ENCODE results near the gene XYLT1. TPM values are rescaled to one million over a fixed set of nuclear protein-coding genes. Genes with fewer than 3 reads are reported as not detected.

Gene XYLT1
- total RNA-seq, 1 experiment from 2014 or later, result 7.5 TPM

- no TSS peak for BruUV-seq (replicated peaks)
- intact Hi-C loops (cut with micrococcal nuclease; ENCODE audit: unreplicated experiment), result no loop called here
- CTCF ChIA-PET, result no interaction called here
- no peak overlapping the region for H3K27ac Mint-ChIP-seq (ENCODE audit: unreplicated experiment)
- DNase-seq, result no peak
- peaks cover 2% of the 10 kb centered on the region for H3K9me3 Mint-ChIP-seq (ENCODE audit: low read depth, unreplicated experiment)
- TF ChIP-seq, protein P1, sequence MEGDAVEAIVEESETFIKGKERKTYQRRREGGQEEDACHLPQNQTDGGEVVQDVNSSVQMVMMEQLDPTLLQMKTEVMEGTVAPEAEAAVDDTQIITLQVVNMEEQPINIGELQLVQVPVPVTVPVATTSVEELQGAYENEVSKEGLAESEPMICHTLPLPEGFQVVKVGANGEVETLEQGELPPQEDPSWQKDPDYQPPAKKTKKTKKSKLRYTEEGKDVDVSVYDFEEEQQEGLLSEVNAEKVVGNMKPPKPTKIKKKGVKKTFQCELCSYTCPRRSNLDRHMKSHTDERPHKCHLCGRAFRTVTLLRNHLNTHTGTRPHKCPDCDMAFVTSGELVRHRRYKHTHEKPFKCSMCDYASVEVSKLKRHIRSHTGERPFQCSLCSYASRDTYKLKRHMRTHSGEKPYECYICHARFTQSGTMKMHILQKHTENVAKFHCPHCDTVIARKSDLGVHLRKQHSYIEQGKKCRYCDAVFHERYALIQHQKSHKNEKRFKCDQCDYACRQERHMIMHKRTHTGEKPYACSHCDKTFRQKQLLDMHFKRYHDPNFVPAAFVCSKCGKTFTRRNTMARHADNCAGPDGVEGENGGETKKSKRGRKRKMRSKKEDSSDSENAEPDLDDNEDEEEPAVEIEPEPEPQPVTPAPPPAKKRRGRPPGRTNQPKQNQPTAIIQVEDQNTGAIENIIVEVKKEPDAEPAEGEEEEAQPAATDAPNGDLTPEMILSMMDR (IDR thresholded peaks at IDR 0.05; ENCODE audit: unreplicated experiment), result no peak
- H3K27me3 Mint-ChIP-seq (ENCODE audit: unreplicated experiment), result no peaks in the 10 kb centered on the region
- H3K36me3 Mint-ChIP-seq (ENCODE audit: insufficient read depth, unreplicated experiment), result no peaks in the 10 kb centered on the region
- H3K4me1 Mint-ChIP-seq (ENCODE audit: low read depth, unreplicated experiment), result no peaks in the 10 kb centered on the region
- no peak overlapping the region for H3K4me3 Mint-ChIP-seq (ENCODE audit: low read depth, unreplicated experiment)
Observed at GRCh38 chr16:17440131-17440530, 30.6 kb downstream of the XYLT1 start.

DNA sequence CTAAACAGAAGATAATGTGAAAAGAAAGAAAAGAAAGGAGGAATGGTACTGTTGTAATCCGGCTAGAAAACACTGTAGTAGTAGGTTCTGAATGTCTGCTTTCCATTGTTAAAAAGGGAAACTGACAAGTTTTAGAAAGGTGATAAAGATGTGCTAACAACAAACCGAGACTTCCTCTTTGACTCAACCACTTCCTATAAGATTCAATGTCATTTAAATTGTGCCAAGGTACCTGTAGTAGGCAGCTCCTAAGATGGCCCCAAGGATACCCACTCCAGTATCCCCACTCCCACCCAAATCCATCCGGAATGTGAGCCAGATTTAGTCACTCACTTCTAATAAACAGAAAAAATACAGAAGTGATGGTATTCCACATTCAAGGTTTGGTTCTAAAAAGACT is 31.2 kb downstream of the XYLT1 start:
- Mint-ChIP-seq H3K27me3 (ENCODE audit: unreplicated experiment) (no peaks in the 10 kb centered on the region), H3K9me3 (ENCODE audit: low read depth, unreplicated experiment) (peaks cover 2% of the 10 kb centered on the region), H3K27ac (ENCODE audit: unreplicated experiment) (no peak overlapping the region), H3K36me3 (ENCODE audit: insufficient read depth, unreplicated experiment) (no peaks in the 10 kb centered on the region), H3K4me3 (ENCODE audit: low read depth, unreplicated experiment) (no peak overlapping the region), H3K4me1 (ENCODE audit: low read depth, unreplicated experiment) (no peaks in the 10 kb centered on the region)
- intact Hi-C loops (cut with micrococcal nuclease; ENCODE audit: unreplicated experiment), result no loop called here
- CTCF ChIA-PET, result no interaction called here
- no TSS peak for BruUV-seq (replicated peaks)
- TF ChIP-seq, protein P1 (IDR thresholded peaks at IDR 0.05; ENCODE audit: unreplicated experiment), result no peak
- no peak for DNase-seq

- Mint-ChIP-seq H3K27ac (ENCODE audit: unreplicated experiment) (no peak overlapping the region), H3K4me1 (ENCODE audit: low read depth, unreplicated experiment) (no peaks in the 10 kb centered on the region), H3K9me3 (ENCODE audit: low read depth, unreplicated experiment) (peaks cover 2% of the 10 kb centered on the region), H3K36me3 (ENCODE audit: insufficient read depth, unreplicated experiment) (no peaks in the 10 kb centered on the region), H3K4me3 (ENCODE audit: low read depth, unreplicated experiment) (no peak overlapping the region), H3K27me3 (ENCODE audit: unreplicated experiment) (no peaks in the 10 kb centered on the region)
- DNase-seq, result no peak
- intact Hi-C loops (cut with micrococcal nuclease; ENCODE audit: unreplicated experiment), result no loop called here
- CTCF ChIA-PET, result no interaction called here
- no TSS peak for BruUV-seq (replicated peaks)
- TF ChIP-seq, protein P1 (IDR thresholded peaks at IDR 0.05; ENCODE audit: unreplicated experiment), result no peak
Observed at GRCh38 chr16:17437981-17438380, 32.8 kb downstream of the XYLT1 start.

DNA sequence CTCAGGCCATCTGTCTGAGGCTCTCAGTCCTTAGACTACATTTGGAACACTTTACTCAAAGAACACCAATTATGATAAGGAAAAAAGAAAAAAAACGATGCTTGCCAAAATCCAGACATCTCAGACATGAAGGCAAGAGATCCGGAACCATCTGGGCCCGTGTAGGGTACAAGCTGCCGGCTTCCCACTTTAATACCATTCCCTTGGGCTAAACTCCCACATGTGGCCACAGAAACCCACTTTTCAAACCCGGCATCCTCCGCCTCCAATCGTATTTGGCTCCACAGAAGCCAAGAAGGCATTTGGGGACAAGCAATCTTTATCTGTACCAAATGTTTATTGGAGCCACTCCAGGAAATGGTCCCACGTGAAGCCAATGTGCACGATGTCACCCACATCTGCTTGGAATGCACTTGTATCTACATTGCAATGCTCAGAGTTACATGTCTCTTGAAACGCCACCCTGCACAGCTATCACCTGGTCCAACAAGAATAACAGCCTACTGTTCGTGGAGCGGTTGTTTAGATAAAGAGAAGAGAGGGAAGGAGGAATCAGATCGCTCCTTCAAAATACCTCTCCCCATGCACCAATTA is 33.5 kb downstream of the XYLT1 start:
- intact Hi-C loops (cut with micrococcal nuclease; ENCODE audit: unreplicated experiment), result no loop called here
- Mint-ChIP-seq H3K4me3 (ENCODE audit: low read depth, unreplicated experiment) (no peak overlapping the region), H3K36me3 (ENCODE audit: insufficient read depth, unreplicated experiment) (no peaks in the 10 kb centered on the region), H3K4me1 (ENCODE audit: low read depth, unreplicated experiment) (no peaks in the 10 kb centered on the region), H3K27ac (ENCODE audit: unreplicated experiment) (no peak overlapping the region), H3K9me3 (ENCODE audit: low read depth, unreplicated experiment) (peaks cover 2% of the 10 kb centered on the region), H3K27me3 (ENCODE audit: unreplicated experiment) (no peaks in the 10 kb centered on the region)
- BruUV-seq (replicated peaks), result no TSS peak
- DNase-seq, result no peak
- TF ChIP-seq, protein P1 (IDR thresholded peaks at IDR 0.05; ENCODE audit: unreplicated experiment), result no peak
- CTCF ChIA-PET, result interaction anchor here (0.8 kb wide), 1 partner anchor 78 kb away, joined by 3 read pairs; no protein-coding TSS in a partner anchor
